Colonic mucosa (tissue), 4 donors: Measurements from ENCODE around the gene HOXD10. TPM values are rescaled to one million over a fixed set of nuclear protein-coding genes. Genes with fewer than 3 reads are reported as not detected.

Experiments
- DNase-seq: peaks from one replicate; pipeline ENCODE4 v3.0.0-alpha.2; 2020
- H3K27ac ChIP-seq: fragments of 200-600 bp; one replicate; pipeline ENCODE4 v1.8.0; 2021
- H3K27me3 ChIP-seq: fragments of 200-600 bp; one replicate; pipeline ENCODE4 v1.8.0; 2021
- H3K36me3 ChIP-seq: fragments of 200-600 bp; one replicate; pipeline ENCODE4 v1.8.0; 2021
- H3K4me1 ChIP-seq: fragments of 200-600 bp; one replicate; pipeline ENCODE4 v1.8.0; 2021; ENCODE audit warnings: mild to moderate bottlenecking
- H3K4me3 ChIP-seq: fragments of 200-600 bp; one replicate; pipeline ENCODE4 v1.8.0; 2021
- H3K9ac ChIP-seq, 2 donors: one replicate each; pipeline ENCODE4 v1.7.0; 2013; ENCODE audit warnings: control low read depth in 2 of 2, low read depth in 2 of 2, low read length in 2 of 2
- H3K9me3 ChIP-seq: fragments of 200-600 bp; one replicate; pipeline ENCODE4 v1.8.0; 2021
- intact Hi-C: fragments of 100-400 bp; cut with DNase I; formaldehyde crosslinking; loops from one replicate; pipeline ENCODE4 v1.14.1; 2022
- total RNA-seq, 2 donors: library from RNA; stranded (reverse); fragmentation: NEBNext Ultra II Directional in 1 of 2; extraction: Animal tissue kit (Norgen Biotek cat#: 25700) in 1 of 2; gene quantifications; one replicate each; pipeline ENCODE4 v1.2.1, GENCODE V29; 2021
- TF ChIP-seq, protein P1 (sequence below): fragments of 200-600 bp; IDR thresholded peaks from one replicate; pipeline ENCODE4 v1.8.0; 2022; ENCODE audit warnings: antibody characterized with exemption, mild to moderate bottlenecking
- donor health status: healthy.
- donor health status: DM: no; HTN: no; CAD: no.
- donor health status: DM: no; HTN: no; CAD: no.

Gene HOXD10
- total RNA-seq, 2 donors from 2014 or later = 0.32 to 1.9 TPM

- Histone ChIP-seq H3K9me3 (no peaks in the 10 kb centered on the region), H3K36me3 (no peaks in the 10 kb centered on the region), H3K27me3 (peaks cover 13% of the 10 kb centered on the region), H3K27ac (no peak overlapping the region), H3K9ac (no peak overlapping the region), H3K4me3 (no peak overlapping the region), H3K4me1 (peaks cover 6% of the 10 kb centered on the region)
- TF ChIP-seq, protein P1, sequence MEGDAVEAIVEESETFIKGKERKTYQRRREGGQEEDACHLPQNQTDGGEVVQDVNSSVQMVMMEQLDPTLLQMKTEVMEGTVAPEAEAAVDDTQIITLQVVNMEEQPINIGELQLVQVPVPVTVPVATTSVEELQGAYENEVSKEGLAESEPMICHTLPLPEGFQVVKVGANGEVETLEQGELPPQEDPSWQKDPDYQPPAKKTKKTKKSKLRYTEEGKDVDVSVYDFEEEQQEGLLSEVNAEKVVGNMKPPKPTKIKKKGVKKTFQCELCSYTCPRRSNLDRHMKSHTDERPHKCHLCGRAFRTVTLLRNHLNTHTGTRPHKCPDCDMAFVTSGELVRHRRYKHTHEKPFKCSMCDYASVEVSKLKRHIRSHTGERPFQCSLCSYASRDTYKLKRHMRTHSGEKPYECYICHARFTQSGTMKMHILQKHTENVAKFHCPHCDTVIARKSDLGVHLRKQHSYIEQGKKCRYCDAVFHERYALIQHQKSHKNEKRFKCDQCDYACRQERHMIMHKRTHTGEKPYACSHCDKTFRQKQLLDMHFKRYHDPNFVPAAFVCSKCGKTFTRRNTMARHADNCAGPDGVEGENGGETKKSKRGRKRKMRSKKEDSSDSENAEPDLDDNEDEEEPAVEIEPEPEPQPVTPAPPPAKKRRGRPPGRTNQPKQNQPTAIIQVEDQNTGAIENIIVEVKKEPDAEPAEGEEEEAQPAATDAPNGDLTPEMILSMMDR = no peak
- no peak for DNase-seq
- intact Hi-C loops = no loop called here
Observed at GRCh38 chr2:176154576-176155252, 38.1 kb downstream of the HOXD10 start.

GRCh38 chr2:176155356-176156044, 38.9 kb downstream of the HOXD10 start:
- intact Hi-C loops = no loop called here
- no peak overlapping the region for H3K4me3 ChIP-seq
- H3K36me3 ChIP-seq = no peaks in the 10 kb centered on the region
- DNase-seq = no peak
- TF ChIP-seq, protein P1 = no peak
- peaks cover 8% of the 10 kb centered on the region for H3K4me1 ChIP-seq
- no peak overlapping the region for H3K9ac ChIP-seq
- H3K9me3 ChIP-seq = no peaks in the 10 kb centered on the region
- peaks cover 20% of the 10 kb centered on the region for H3K27me3 ChIP-seq
- H3K27ac ChIP-seq = no peak overlapping the region

DNA sequence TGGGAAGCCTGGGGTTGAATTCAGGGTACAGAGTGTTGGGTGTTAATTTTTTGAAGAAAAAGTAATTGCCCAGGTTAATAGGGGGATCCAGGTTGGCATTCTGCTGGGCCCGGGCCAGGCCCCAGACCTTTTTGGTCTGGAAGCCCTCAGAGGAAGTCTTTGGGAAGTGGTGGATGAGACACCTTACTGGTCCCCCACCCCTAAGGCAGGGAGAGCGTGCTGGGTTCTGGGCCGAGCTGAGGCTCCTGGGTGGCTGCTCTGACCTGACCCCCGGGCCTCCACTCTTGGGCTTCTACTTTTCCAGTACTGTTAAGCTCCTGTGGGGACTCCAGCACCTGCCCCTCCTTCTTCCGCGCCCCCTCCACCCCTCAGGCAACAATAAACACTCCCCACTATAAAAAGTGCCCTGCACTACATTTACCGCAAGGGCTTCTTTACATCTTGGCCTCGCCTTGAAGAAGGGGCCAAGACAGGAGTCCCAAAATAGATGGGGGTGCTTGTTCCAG, 39.8 kb downstream of the HOXD10 start:
- Histone ChIP-seq H3K4me1 (peaks cover 8% of the 10 kb centered on the region), H3K36me3 (no peaks in the 10 kb centered on the region), H3K27ac (no peak overlapping the region), H3K27me3 (peaks cover 20% of the 10 kb centered on the region), H3K9ac (no peak overlapping the region), H3K9me3 (no peaks in the 10 kb centered on the region), H3K4me3 (peak overlapping the region; percentile 23)
- TF ChIP-seq, protein P1 = no peak
- DNase-seq = no peak
- intact Hi-C loops = no loop called here

DNA sequence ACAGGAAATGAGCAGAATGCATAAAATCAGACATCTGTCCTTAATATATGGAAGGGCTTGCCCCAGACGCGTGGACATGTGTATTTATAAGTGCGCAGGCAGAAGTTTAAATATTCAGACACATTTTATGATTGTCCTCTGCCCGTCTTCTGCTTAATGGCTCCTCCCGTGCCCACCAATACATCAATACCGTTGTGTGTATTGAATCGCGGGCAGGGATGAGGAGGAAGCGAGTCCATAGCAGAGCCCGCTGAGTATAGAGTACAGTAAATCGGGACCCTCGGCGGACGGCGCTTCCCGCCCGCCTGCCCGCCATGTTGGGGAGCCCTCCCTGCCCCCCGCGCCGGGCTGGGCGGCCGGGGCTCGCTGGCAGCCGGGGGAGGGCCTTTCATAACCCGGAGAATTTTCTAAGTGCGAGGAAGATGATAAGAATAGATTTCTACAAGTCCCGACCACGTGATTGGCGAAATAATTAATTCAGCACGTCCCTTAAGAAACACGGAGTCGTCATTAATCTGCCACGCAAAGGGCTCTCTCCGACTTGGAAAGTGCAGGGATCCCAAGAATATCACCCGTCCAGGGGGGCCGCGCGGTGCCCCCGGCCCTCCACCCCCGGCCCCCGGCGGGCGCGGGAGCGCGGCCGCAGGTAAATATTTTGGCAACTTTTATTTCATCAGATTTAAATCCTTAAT, 40.4 kb downstream of the HOXD10 start, which contains the start of gene HOXD3:
TSS of gene HOXD3 (plus strand) at position 501 of the 692 bp plus-strand sequence. CDS start 11,808 bp downstream, outside the sequence.
- Histone ChIP-seq H3K27me3 (peaks cover 22% of the 10 kb centered on the region), H3K9me3 (no peaks in the 10 kb centered on the region), H3K36me3 (no peaks in the 10 kb centered on the region), H3K4me3 (peak within 1 kb of the TSS; percentile 23), H3K27ac (no peak within 1 kb of the TSS), H3K9ac (peak within 1 kb of the TSS; percentile 48 to 50), H3K4me1 (peaks cover 8% of the 10 kb centered on the region)
- DNase-seq = no peak
- intact Hi-C loops = no loop called here
- TF ChIP-seq, protein P1 = no peak

DNA sequence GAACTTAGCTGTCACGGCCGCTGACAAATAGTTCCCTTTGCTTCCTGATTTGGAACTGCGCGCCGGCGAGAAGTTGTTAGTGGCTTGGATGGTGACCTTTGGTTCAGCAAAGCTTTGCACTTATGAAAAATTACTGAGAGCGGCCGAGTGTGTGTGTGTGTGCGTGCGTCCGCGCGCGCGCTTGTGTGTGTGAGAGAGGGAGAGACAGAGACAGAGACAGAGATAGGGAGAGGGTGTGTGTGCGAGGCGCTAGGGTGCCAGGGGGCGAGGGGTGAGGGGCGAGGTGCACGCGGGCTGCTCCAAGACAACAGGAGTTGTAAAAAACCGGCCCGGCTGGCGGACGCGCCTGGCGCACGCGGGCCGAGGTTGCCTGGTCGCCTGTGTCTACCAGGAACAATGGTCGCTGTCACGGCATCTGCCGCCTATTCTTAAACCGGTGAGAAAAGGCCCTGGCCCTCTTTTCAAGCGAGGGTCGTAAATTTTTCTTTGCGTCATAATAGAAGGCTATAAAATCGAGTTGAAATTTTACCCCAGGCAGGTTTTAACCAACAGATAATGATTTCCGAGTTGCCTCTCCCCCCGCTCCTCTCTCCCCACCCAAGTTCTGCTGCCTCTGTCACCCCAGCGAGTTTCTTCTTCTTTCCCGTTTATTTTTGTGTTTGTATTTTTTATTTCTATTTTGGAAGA, 41.1 kb downstream of the HOXD10 start:
- TF ChIP-seq, protein P1 = no peak
- no peaks in the 10 kb centered on the region for H3K9me3 ChIP-seq
- peak overlapping the region; percentile 3 to 48 for H3K9ac ChIP-seq
- H3K27me3 ChIP-seq = peaks cover 29% of the 10 kb centered on the region
- H3K36me3 ChIP-seq = no peaks in the 10 kb centered on the region
- DNase-seq = peak; percentile 76
- peak overlapping the region; percentile 23 for H3K4me3 ChIP-seq
- intact Hi-C loops = no loop called here
- H3K4me1 ChIP-seq = peaks cover 8% of the 10 kb centered on the region
- no peak overlapping the region for H3K27ac ChIP-seq
